Fibroblast of skin of abdomen (primary cell): ENCODE results near the gene ZC3HAV1L.
A peak's percentile ranks its signal among the peaks of the same experiment; 100 is the strongest.
"Not testable (repeated sequence)": the region's sequence is repeated elsewhere in the genome, so short reads cannot be mapped to it uniquely, and the experiment has no call there.

ENCODE experiments used
- DNase-seq: peaks from one replicate; pipeline ENCODE4 v3.0.0-alpha.2; 2013

Gene ZC3HAV1L

GRCh38 chr7:139011373-139011772 is 24.5 kb downstream of the ZC3HAV1L start:
- no peak for DNase-seq

- DNase-seq = no peak
Observed at GRCh38 chr7:139004321-139005090, 31.3 kb downstream of the ZC3HAV1L start.

GRCh38 chr7:138999414-138999813 is 36.4 kb downstream of the ZC3HAV1L start:
- no peak for DNase-seq

GRCh38 chr7:138992052-138992531 is 43.8 kb downstream of the ZC3HAV1L start:
- DNase-seq = peak; percentile 39

- DNase-seq = no peak
Observed at GRCh38 chr7:138987686-138988085, 48.2 kb downstream of the ZC3HAV1L start.

- no peak for DNase-seq
Observed at GRCh38 chr7:138982204-138982623, 53.6 kb downstream of the ZC3HAV1L start.

- peak; percentile 72 for DNase-seq
Observed at GRCh38 chr7:138981332-138982203, 54.3 kb downstream of the ZC3HAV1L start, which contains the start of gene KIAA1549. Gene KIAA1549, minus strand, starts transcription at chr7:138981389. Its CDS starts 120 bp downstream, at chr7:138981269.

- DNase-seq = no peak
Observed at GRCh38 chr7:138980563-138981291, 55.1 kb downstream of the ZC3HAV1L start.

- DNase-seq = peak; percentile 15
Observed at GRCh38 chr7:138979988-138980562, 55.8 kb downstream of the ZC3HAV1L start.

- peak; percentile 6 for DNase-seq
Observed at GRCh38 chr7:138979226-138979979, 56.4 kb downstream of the ZC3HAV1L start.

GRCh38 chr7:138978541-138979184 is 57.2 kb downstream of the ZC3HAV1L start:
- no peak for DNase-seq

GRCh38 chr7:138976161-138976560 is 59.7 kb downstream of the ZC3HAV1L start:
- not testable (repeated sequence) for DNase-seq
